Fibroblast of skin of left biceps (primary cell): ENCODE measurements around the gene DNAH7.

Experiments
- DNase-seq, 2 experiments: peaks; one replicate each; pipeline ENCODE4 v3.0.0-alpha.2; 2013; ENCODE audit warnings: low read depth in 2 of 2

The DNAH7 gene

GRCh38 chr2:196077821-196078220 lies 9.2 kb upstream of the DNAH7 start:
- no peak for DNase-seq

DNA sequence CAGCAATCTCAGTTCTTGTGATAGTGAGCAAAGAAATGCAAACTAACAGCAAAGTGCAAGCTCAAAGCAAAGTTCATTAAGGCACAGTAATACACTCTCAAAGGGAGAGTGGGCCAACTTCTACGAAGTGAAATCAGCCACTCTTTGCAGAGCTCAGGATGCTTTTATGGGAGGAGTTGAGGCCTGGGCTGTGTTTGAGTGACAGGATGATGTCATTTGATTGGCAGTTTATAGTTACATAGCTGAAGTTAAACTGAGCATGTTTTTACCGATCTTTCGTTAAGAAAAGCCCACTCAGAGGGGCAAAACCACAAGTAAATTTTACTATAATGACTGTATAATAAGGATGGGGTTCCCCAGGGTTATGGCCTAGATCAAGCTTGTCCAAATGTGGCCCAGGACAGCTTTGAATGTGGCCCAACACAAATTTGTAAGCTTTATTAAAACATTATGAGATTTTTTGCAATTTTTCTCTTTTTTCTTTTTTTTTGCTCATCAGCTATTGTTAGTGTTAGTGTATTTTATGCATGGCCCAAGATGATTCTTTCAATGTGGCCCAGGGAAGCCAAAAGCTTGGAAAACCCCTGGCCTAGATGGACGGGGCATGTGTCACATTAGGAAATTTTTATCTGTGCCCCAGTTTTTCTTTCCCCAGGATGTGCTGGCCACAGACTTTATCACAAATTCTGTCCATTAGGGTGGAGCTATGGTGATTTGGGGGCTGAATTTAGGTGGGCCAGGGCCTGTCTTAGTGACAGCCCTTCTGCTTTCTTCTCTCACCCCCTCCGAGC lies 8.3 kb upstream of the DNAH7 start:
- DNase-seq = no peak

DNA sequence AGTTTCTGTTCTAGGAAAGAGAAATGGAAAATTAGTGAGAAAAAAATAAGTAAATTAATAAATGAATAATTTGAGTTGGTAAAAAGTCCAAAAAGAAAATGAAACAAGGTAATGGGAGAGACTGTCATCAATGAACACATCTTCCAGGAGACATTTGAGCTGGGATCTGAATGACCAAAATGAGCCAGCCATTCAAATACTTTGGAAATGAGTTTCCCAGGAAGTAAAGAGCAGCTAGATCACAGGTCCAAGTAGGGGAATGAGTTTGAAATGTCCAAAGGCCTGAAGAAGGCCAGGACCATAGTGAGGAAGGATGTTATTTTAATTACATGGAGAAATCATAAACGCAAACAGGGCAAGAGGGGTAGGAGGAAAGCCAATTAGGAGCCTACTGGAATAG lies 6.6 kb upstream of the DNAH7 start:
- DNase-seq = no peak

- no peak for DNase-seq
These were observed 6.0 kb upstream of the DNAH7 start for GRCh38 chr2:196074631-196075030.

- DNase-seq = no peak
These were observed 4.9 kb upstream of the DNAH7 start for GRCh38 chr2:196073521-196073920.

GRCh38 chr2:196067088-196067382 lies 1.6 kb downstream of the DNAH7 start:
- no peak for DNase-seq

- DNase-seq = no peak
These were observed 2.1 kb downstream of the DNAH7 start for GRCh38 chr2:196066291-196067087.

DNA sequence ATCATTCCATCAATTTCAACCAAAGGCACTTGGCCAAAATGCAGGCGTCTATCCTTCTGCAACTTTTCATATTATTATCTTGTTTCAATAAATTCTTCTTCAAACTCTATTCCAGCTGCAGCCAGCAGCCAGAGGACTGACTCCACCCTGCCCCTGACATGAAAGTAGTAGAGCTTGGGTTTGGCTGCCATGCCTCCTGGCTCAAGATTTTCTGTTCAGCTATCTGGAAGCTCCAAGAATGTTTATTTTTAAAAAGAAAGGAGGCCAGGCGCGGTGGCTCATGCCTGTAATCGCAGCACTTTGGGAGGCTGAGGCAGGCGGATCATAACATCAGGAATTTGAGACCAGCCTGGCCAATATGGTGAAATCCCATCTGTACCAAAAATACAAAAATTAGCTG lies 4.9 kb downstream of the DNAH7 start:
- DNase-seq = no peak

DNA sequence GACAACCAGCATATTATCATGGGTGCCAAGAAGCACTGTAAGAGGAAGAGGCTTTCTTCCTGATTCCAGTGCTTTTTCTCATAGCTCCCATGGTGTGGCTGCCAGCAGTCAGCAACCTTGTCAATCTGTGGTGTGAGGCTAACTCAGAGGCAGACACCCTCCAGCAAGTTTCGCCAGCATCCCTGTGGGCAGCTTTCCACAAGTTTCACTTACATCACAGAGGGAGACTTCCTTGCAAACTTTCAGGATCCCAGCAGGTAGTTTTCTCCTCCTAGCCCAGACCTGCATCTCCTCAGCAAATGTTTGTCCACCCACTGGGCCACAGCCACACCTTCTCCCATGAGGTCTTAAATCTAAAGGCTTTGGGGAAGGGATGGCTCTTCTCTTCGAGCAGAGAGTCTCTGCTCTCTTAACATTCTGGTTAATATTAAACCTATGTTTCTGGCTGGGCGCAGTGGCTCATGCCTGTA lies 9.1 kb downstream of the DNAH7 start:
- DNase-seq = no peak

DNA sequence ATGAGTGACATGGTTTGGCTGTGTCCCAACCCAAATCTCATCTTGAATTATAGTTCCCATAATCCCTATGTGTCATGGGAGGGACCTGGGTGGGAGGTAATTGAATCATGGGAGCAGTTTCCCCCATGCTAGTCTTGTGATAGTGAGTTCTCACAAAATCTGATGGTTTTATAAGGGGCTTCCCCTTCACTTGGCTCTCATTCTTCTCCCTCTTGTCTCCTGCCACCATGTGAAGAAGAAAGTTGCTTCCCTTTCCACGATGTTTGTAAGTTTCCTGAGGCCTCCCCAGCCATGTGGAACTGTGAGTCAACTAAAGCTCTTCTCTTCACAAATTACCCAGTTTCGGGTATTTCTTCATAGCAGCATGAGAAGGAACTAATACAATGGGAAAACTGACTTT lies 14.0 kb downstream of the DNAH7 start:
- DNase-seq = no peak

GRCh38 chr2:196046123-196046917 lies 22.3 kb downstream of the DNAH7 start:
- no peak for DNase-seq

- no peak for DNase-seq
These were observed 26.9 kb downstream of the DNAH7 start for GRCh38 chr2:196041786-196042185.

DNA sequence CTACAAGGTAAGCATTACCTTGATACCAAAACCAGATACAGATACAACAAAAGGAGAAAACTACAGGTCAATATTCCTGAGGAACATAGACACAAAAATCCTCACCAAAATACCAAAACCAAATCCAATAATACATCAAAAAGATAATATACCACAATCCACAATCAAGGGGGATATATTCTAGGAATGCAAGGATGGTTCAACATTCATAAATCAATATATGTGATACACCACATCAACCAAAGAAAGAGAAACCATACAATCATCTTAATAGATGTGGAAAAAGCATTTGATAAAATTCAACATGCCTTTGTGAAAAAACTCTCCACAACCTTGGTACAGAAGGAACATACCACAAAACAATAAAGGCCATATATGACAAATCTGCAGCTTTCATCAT lies 28.4 kb downstream of the DNAH7 start:
- DNase-seq = no peak

DNA sequence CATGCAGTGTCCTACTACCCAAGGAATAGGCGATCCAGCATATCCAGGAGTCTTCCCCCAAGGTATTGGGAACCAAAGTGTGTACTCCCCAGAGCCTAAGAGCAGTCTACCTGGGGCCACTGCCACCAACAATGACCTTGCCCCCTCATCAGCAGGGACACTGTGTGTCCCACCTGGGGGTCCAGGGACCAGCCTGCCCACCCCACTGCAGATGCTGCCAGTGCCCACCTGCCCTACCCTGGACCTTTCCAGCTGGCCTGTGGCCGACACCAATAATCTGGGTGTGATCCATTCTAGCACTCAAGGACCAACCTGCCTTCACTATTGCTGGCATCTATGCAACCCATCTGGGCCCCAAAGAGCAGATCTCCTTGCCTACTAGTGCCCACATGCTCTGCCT lies 32.2 kb downstream of the DNAH7 start:
- DNase-seq = no peak

DNA sequence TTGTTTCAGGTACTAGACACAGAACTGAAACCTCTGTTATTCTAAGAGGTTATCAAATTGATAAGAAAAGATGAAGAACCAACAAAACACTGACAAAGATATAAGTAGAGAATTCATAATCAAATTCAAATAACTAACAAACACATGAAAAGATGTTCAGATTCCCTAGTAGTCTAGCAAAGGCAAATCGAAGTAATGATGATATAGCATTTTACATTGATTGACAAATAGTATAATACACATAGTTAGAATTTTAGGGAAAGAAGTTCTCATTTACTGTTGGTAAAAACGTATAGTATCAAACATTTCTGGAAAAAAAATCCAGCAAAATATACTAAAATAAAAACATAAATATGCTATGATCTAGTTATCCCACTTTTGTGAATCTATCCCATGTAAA lies 50.6 kb downstream of the DNAH7 start:
- no peak for DNase-seq

- no peak for DNase-seq
These were observed 56.3 kb downstream of the DNAH7 start for GRCh38 chr2:196012314-196012713.

DNA sequence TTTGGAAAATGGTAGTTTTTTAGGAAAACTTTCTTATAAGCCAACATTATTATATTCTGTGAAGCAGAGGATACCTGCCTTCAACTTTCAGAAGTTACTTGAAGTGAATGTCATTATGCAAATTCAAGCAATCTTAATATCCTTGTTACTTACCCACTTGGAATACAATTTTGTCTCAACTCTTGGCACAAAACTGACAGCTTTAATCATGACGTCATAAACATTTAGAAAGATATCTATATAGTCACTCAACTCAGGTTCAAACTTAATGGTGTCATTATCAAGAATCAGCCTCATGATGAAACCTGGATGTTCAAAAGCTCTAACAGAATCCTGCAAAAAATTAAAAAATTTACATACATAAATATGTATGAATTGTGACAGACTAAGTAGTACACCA lies 68.1 kb downstream of the DNAH7 start:
- no peak for DNase-seq

GRCh38 chr2:195998070-195998469 lies 70.6 kb downstream of the DNAH7 start:
- DNase-seq = no peak

DNA sequence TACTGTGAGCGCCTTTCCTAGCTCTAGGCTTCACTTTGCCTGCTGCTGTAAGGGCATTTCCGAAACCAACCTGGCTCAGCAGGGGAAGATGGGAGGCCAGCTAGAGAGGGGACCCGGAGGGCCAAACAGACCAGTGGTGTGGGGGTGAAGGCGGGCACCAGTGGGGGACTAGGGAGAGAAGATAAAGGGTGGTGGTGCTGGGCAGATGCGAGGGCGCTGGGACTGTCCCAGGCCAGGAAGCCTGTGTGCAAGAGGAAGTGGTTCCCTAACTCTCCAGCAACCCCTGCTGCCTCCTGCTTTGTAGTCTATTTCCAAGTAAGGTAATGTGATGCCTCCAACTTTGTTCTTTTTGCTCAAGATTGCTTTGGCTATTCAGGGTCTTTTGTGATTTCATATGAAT lies 73.1 kb downstream of the DNAH7 start:
- no peak for DNase-seq

DNA sequence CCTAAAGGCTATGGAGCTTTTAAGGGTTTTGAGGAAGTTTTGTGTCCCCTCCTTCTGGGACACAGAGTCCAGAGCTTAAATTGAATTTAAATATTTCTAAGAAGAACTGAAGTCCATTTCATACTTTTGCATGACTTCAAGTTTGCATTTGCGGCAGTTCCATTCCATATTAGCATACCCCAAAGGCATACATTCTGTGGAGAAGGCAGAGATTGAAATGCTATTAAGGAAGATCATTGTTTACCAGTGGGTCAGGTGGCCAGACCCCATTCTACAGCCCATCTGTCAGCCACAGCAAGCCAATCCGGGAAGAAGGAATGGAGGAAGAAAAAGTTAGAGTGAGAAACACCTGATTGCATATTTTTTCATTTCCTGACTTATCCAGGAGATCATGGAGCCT lies 75.0 kb downstream of the DNAH7 start:
- no peak for DNase-seq

DNA sequence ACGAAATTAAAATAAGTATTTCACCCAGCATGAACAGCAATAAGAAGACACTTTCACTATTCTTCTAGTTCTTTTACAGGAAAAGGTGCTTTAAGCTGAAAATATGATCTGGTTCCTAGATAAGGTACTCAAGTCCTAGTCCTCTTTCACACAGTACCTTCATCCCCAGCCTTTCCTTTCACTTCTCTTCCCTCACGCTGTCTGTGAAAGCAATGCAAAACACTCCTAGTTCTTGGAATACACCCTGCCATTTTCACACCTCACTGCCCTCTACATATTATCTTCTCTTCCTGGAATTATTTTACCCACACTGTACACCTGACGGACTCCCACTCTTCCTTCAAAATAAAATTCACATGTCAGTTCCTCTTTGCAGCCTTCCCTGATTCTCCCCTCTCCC lies 82.9 kb downstream of the DNAH7 start:
- DNase-seq = no peak

GRCh38 chr2:195984923-195985726 lies 83.5 kb downstream of the DNAH7 start:
- DNase-seq = no peak
